ENCODE results near the gene RASSF7.

RASSF7 gene

GRCh38 chr11:592501-592900 is 31.7 kb downstream of the RASSF7 start:
- no peak for DNase-seq (ENCODE audit: extremely low spot score)
- ChIA-PET CTCF (no interaction called here), POLR2A (no interaction called here)
- TF ChIP-seq BHLHE40 (IDR thresholded peaks at IDR 0.05; ENCODE audit: borderline replicate concordance) (no peak), SUZ12 (IDR thresholded peaks at IDR 0.05) (no peak), LEF1 (IDR thresholded peaks at IDR 0.05; ENCODE audit: borderline replicate concordance) (no peak), CTBP1 (IDR thresholded peaks at IDR 0.05; ENCODE audit: borderline replicate concordance) (no peak), NFRKB (IDR thresholded peaks at IDR 0.05) (no peak), PKNOX1 (IDR thresholded peaks at IDR 0.05) (no peak), TARDBP (IDR thresholded peaks at IDR 0.05) (no peak), SP1 (IDR thresholded peaks at IDR 0.05) (no peak), FOXK2 (IDR thresholded peaks at IDR 0.05) (no peak), ZNF384 (IDR thresholded peaks at IDR 0.05) (no peak), FOXA1 (IDR thresholded peaks at IDR 0.05) (no peak), FOXM1 (IDR thresholded peaks at IDR 0.05; ENCODE audit: borderline replicate concordance) (no peak), ELF4 (IDR thresholded peaks at IDR 0.05) (no peak), HDGF (IDR thresholded peaks at IDR 0.05; ENCODE audit: borderline replicate concordance) (no peak), L3MBTL2 (conservative IDR thresholded peaks at IDR 0.05) (no peak), ARNT (IDR thresholded peaks at IDR 0.05) (no peak)

- ChIA-PET POLR2A (no interaction called here), CTCF (no interaction called here)
- no peak for DNase-seq (ENCODE audit: extremely low spot score)
- TF ChIP-seq TARDBP (IDR thresholded peaks at IDR 0.05): no peak
- no peak for TF ChIP-seq ZNF384 (IDR thresholded peaks at IDR 0.05)
- no peak for TF ChIP-seq FOXM1 (IDR thresholded peaks at IDR 0.05; ENCODE audit: borderline replicate concordance)
- TF ChIP-seq L3MBTL2 (conservative IDR thresholded peaks at IDR 0.05): no peak
- no peak for TF ChIP-seq FOXK2 (IDR thresholded peaks at IDR 0.05)
- TF ChIP-seq ELF4 (IDR thresholded peaks at IDR 0.05): no peak
- TF ChIP-seq NFRKB (IDR thresholded peaks at IDR 0.05): no peak
- no peak for TF ChIP-seq FOXA1 (IDR thresholded peaks at IDR 0.05)
- no peak for TF ChIP-seq SUZ12 (IDR thresholded peaks at IDR 0.05)
- no peak for TF ChIP-seq PKNOX1 (IDR thresholded peaks at IDR 0.05)
- TF ChIP-seq SP1 (IDR thresholded peaks at IDR 0.05): no peak
- no peak for TF ChIP-seq HDGF (IDR thresholded peaks at IDR 0.05; ENCODE audit: borderline replicate concordance)
- no peak for TF ChIP-seq CTBP1 (IDR thresholded peaks at IDR 0.05; ENCODE audit: borderline replicate concordance)
- no peak for TF ChIP-seq BHLHE40 (IDR thresholded peaks at IDR 0.05; ENCODE audit: borderline replicate concordance)
- TF ChIP-seq ARNT (IDR thresholded peaks at IDR 0.05): no peak
- no peak for TF ChIP-seq LEF1 (IDR thresholded peaks at IDR 0.05; ENCODE audit: borderline replicate concordance)
Observed at GRCh38 chr11:592918-593317, 32.1 kb downstream of the RASSF7 start.

- no peak for TF ChIP-seq FOXK2 (IDR thresholded peaks at IDR 0.05)
- no peak for TF ChIP-seq PKNOX1 (IDR thresholded peaks at IDR 0.05)
- no peak for TF ChIP-seq ZNF384 (IDR thresholded peaks at IDR 0.05)
- TF ChIP-seq FOXM1 (IDR thresholded peaks at IDR 0.05; ENCODE audit: borderline replicate concordance): no peak
- no peak for TF ChIP-seq BHLHE40 (IDR thresholded peaks at IDR 0.05; ENCODE audit: borderline replicate concordance)
- TF ChIP-seq CTBP1 (IDR thresholded peaks at IDR 0.05; ENCODE audit: borderline replicate concordance): no peak
- TF ChIP-seq HDGF (IDR thresholded peaks at IDR 0.05; ENCODE audit: borderline replicate concordance): no peak
- ChIA-PET POLR2A (no interaction called here), CTCF (no interaction called here)
- no peak for DNase-seq (ENCODE audit: extremely low spot score)
Observed at GRCh38 chr11:593347-593746, 32.6 kb downstream of the RASSF7 start.

GRCh38 chr11:595400-595799 is 34.6 kb downstream of the RASSF7 start:
- ChIA-PET CTCF (no interaction called here), POLR2A (no interaction called here)
- DNase-seq (ENCODE audit: extremely low spot score): no peak
- TF ChIP-seq ZNF384 (IDR thresholded peaks at IDR 0.05) (no peak), BHLHE40 (IDR thresholded peaks at IDR 0.05; ENCODE audit: borderline replicate concordance) (no peak), SUZ12 (IDR thresholded peaks at IDR 0.05) (no peak), LEF1 (IDR thresholded peaks at IDR 0.05; ENCODE audit: borderline replicate concordance) (no peak), NFRKB (IDR thresholded peaks at IDR 0.05) (no peak), CTBP1 (IDR thresholded peaks at IDR 0.05; ENCODE audit: borderline replicate concordance) (no peak), FOXM1 (IDR thresholded peaks at IDR 0.05; ENCODE audit: borderline replicate concordance) (no peak), FOXA1 (IDR thresholded peaks at IDR 0.05) (no peak), L3MBTL2 (conservative IDR thresholded peaks at IDR 0.05) (no peak), SP1 (IDR thresholded peaks at IDR 0.05) (no peak), ELF4 (IDR thresholded peaks at IDR 0.05) (no peak), TARDBP (IDR thresholded peaks at IDR 0.05) (no peak), ARNT (IDR thresholded peaks at IDR 0.05) (no peak), FOXK2 (IDR thresholded peaks at IDR 0.05) (no peak), HDGF (IDR thresholded peaks at IDR 0.05; ENCODE audit: borderline replicate concordance) (no peak), PKNOX1 (IDR thresholded peaks at IDR 0.05) (no peak)

- TF ChIP-seq BHLHE40 (IDR thresholded peaks at IDR 0.05; ENCODE audit: borderline replicate concordance) (no peak), ARNT (IDR thresholded peaks at IDR 0.05) (no peak), ELF4 (IDR thresholded peaks at IDR 0.05) (no peak), PKNOX1 (IDR thresholded peaks at IDR 0.05) (no peak), CTBP1 (IDR thresholded peaks at IDR 0.05; ENCODE audit: borderline replicate concordance) (no peak), ZNF384 (IDR thresholded peaks at IDR 0.05) (no peak), LEF1 (IDR thresholded peaks at IDR 0.05; ENCODE audit: borderline replicate concordance) (no peak)
- CTCF ChIA-PET: no interaction called here
- DNase-seq (ENCODE audit: extremely low spot score): no peak
- POLR2A ChIA-PET: no interaction called here
Observed at GRCh38 chr11:596374-596773, 35.6 kb downstream of the RASSF7 start.

Measured in HEK293T (cell line).